Psoas muscle (tissue), 8 donors: ENCODE results near the gene CP. TPM values are rescaled to one million over a fixed set of nuclear protein-coding genes. Genes with fewer than 3 reads are reported as not detected.
A peak's percentile ranks its signal among the peaks of the same experiment; 100 is the strongest.

Experiments
- ATAC-seq, 4 donors: fragments of 200-7000 bp; cut with Tn5 transposase; one replicate each; pipeline ENCODE4 v1.9.1; 2020; ENCODE audit warnings: moderate library complexity in 3 of 4, mild to moderate bottlenecking in 2 of 4
- DNase-seq, 2 donors: peaks; one replicate each; pipeline ENCODE4 v3.0.0-alpha.2; 2020
- H3K27ac ChIP-seq: fragments of 200-600 bp; one replicate; pipeline ENCODE4 v1.8.0; 2022
- H3K27me3 ChIP-seq, 3 donors: fragments of 200-600 bp in 1 of 3; one replicate each; pipeline versions ENCODE4 v1.6.1 to v1.8.0; 2013 to 2022; ENCODE audit warnings: low read length in 2 of 3, mild to moderate bottlenecking in 2 of 3, moderate library complexity in 1 of 3; ENCODE audit not compliant: insufficient read depth in 3 of 3
- H3K36me3 ChIP-seq, 2 donors: fragments of 200-600 bp in 1 of 2; one replicate each; pipeline versions ENCODE4 v1.6.1 to v1.8.0; 2013 to 2022; ENCODE audit warnings: low read depth in 1 of 2, mild to moderate bottlenecking in 1 of 2, moderate library complexity in 1 of 2; ENCODE audit not compliant: insufficient read depth in 1 of 2
- H3K4me1 ChIP-seq: fragments of 200-600 bp; one replicate; pipeline ENCODE4 v1.8.0; 2022
- H3K4me3 ChIP-seq: fragments of 200-600 bp; one replicate; pipeline ENCODE4 v1.8.0; 2022; ENCODE audit warnings: mild to moderate bottlenecking
- H3K9me3 ChIP-seq: fragments of 200-600 bp; one replicate; pipeline ENCODE4 v1.8.0; 2022
- WGBS, 3 donors: extraction: QIAGEN DNeasy Blood & Tissue Kit; methylation state at CpG; one replicate each; pipeline versions ENCODE4 v1.1.6 to v1.1.7; 2013; 5-methylcytosine and 5-hydroxymethylcytosine counted together
- intact Hi-C, 2 donors: fragments of 100-400 bp; cut with DNase I; formaldehyde crosslinking; loops; one replicate each; pipeline versions ENCODE4 v1.11.0 to v1.14.2; 2022
- polyA plus RNA-seq, 3 donors: library from polyadenylated mRNA; stranded (reverse); fragments of 200-250 nt; gene quantifications; one replicate each; pipeline ENCODE4 v1.2.3, GENCODE V29; 2013
- total RNA-seq, 4 donors: library from RNA; stranded (reverse); fragmentation: NEBNext Ultra II Directional in 2 of 4; extraction: Animal tissue kit (Norgen Biotek cat#: 25700) in 2 of 4; gene quantifications; one replicate each; pipeline versions ENCODE4 v1.2.1 to v1.2.4, GENCODE V29; 2021 to 2023
- TF ChIP-seq, protein P1 (sequence below): fragments of 200-600 bp; IDR thresholded peaks from one replicate; pipeline ENCODE4 v1.8.0; 2022; ENCODE audit warnings: antibody characterized with exemption
- donor health status: healthy with polysubstance abuse.
- donor health status: DM: no; HTN: no; CAD: no; lungs with moderate emphysema.
- donor health status: Bipolar disorder and iron deficiency.
- donor health status: healthy.
- donor health status: DM: yes; HTN: yes; CAD: no.
- donor health status: DM: no; HTN: no; CAD: no.
- donor health status: DM: no; HTN: no; CAD: no.
- donor health status: DM: yes; HTN: yes; CAD: no.

CP gene
- total and polyA plus RNA-seq, 7 donors = 0.23 to 3.5 (median 2.2) TPM

DNA sequence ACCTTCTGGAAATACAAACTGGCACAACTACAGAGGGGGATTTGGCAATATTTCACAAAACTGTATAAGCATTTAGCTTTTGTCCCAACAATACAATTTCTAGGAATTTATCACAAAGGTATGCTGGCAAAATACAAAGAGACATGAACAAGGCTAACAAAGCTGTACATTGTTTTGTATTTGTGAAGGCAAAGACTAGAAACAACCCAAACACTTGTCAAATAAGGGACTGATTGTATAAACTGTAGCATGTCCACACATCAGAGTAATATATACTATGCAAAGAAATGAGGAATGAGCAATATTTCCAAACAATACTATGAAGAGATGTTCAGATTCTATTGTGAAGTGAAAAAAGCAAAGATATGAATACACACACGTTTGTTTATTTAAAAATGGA is 26.4 kb downstream of the CP start:
- intact Hi-C loops = no loop called here
- Histone ChIP-seq H3K9me3 (no peaks in the 10 kb centered on the region), H3K36me3 (no peaks in the 10 kb centered on the region), H3K27ac (no peak overlapping the region), H3K4me1 (no peaks in the 10 kb centered on the region), H3K4me3 (no peak overlapping the region), H3K27me3 (no peaks in the 10 kb centered on the region)
- 71 to 93% (median 92%) methylated on average over 1 of the region's 1 CpG for WGBS, 3 donors
- TF ChIP-seq, protein P1, sequence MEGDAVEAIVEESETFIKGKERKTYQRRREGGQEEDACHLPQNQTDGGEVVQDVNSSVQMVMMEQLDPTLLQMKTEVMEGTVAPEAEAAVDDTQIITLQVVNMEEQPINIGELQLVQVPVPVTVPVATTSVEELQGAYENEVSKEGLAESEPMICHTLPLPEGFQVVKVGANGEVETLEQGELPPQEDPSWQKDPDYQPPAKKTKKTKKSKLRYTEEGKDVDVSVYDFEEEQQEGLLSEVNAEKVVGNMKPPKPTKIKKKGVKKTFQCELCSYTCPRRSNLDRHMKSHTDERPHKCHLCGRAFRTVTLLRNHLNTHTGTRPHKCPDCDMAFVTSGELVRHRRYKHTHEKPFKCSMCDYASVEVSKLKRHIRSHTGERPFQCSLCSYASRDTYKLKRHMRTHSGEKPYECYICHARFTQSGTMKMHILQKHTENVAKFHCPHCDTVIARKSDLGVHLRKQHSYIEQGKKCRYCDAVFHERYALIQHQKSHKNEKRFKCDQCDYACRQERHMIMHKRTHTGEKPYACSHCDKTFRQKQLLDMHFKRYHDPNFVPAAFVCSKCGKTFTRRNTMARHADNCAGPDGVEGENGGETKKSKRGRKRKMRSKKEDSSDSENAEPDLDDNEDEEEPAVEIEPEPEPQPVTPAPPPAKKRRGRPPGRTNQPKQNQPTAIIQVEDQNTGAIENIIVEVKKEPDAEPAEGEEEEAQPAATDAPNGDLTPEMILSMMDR = no peak
- ATAC-seq = no peak
- no peak for DNase-seq

DNA sequence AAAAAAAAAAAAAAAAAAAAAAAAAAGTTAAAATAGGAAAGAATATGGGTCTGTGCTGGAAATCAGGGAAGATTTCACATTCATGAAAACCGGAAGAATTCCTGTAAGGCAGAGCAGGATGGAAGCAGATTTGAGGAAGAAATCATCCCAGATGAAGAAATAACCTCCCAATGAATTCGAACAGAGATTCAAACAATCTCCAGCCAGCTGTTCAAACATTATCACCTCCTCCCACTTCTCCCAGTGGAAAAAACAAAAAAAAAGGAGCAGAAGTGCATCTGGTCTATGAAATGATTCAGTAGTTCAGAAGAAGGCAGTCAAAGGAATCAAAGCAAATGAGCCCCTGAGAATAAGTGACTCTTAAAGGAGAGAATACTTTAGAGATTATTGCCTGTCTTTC is 33.1 kb downstream of the CP start:
- H3K9me3 ChIP-seq = no peaks in the 10 kb centered on the region
- no peaks in the 10 kb centered on the region for H3K36me3 ChIP-seq
- no peak overlapping the region for H3K27ac ChIP-seq
- intact Hi-C loops = no loop called here
- TF ChIP-seq, protein P1 = no peak
- no peak overlapping the region for H3K4me3 ChIP-seq
- no peaks in the 10 kb centered on the region for H3K27me3 ChIP-seq
- DNase-seq (no peak), ATAC-seq (no peak)
- H3K4me1 ChIP-seq = no peaks in the 10 kb centered on the region
- 42 to 55% (median 43%) methylated on average over 2 of the region's 2 CpGs for WGBS, 3 donors

DNA sequence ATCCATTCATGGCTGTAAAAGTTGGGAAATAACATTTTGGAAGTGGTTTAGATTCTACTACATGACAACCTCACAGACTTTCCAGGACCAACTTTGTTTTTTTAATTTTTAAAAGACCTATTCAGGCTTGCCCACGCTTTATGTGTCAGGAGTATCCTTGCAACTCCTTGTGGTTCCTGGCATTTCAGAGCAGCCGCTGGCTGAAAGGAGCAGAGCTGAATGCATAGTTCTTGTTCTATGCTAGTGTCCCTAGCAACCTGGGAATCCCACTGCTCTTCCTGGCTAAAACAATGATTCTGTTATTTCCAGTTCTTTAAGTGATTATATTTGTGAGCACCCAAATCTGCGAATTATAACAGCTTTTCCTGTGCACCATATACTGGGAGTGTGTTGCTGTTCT is 34.9 kb downstream of the CP start:
- TF ChIP-seq, protein P1 = no peak
- ATAC-seq (no peak), DNase-seq (no peak)
- 92 to 99% (median 95%) methylated on average over 3 of the region's 3 CpGs for WGBS, 3 donors
- intact Hi-C loops = no loop called here
- H3K36me3 ChIP-seq = no peaks in the 10 kb centered on the region
- no peaks in the 10 kb centered on the region for H3K9me3 ChIP-seq
- no peak overlapping the region for H3K4me3 ChIP-seq
- H3K27me3 ChIP-seq = no peaks in the 10 kb centered on the region
- H3K27ac ChIP-seq = no peak overlapping the region
- no peaks in the 10 kb centered on the region for H3K4me1 ChIP-seq

DNA sequence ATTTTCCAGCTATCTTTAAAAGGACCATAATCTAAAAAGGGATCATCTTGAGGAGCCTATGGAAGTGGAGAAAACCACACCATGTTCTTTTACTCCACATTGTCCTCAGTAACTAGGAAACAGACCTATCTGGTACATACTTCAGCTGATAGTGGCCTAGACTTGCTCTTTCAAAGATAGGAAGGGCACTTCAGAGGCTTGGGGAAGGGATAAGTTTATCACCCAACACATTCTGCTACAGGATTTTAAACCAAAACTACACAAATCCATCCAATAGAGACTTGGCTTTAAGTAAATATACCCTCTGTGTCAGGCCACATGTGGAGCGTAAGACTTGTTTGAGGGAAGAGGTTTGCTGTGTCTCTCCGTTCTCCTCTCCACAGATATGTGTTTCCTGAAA is 35.4 kb downstream of the CP start:
- H3K27me3 ChIP-seq = no peaks in the 10 kb centered on the region
- no peak for ATAC-seq
- H3K4me1 ChIP-seq = no peaks in the 10 kb centered on the region
- no peaks in the 10 kb centered on the region for H3K9me3 ChIP-seq
- H3K4me3 ChIP-seq = no peak overlapping the region
- H3K36me3 ChIP-seq = no peaks in the 10 kb centered on the region
- DNase-seq = no peak
- WGBS, 3 donors = 94 to 99% (median 96%) methylated on average over 2 of the region's 2 CpGs
- intact Hi-C loops = no loop called here
- TF ChIP-seq, protein P1 = no peak
- no peak overlapping the region for H3K27ac ChIP-seq

DNA sequence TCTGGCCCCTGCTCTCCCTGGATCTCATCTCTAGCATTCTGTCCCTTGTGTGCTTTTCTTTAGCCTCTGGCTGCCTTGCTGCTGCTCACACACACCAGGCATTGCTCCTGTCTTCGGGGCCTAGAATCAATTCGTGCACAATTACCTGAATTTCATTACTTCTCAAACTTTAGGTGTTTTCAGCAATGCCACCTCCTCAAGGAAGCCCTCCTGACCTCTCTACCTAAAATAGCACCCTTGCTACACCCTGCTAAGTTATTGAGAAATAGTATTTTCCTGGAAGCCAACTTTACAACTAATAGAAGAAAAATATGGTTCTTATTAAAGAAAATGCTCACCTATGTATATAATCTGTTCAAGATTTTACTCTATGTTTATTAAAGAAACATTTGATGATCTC is 40.4 kb downstream of the CP start:
- Histone ChIP-seq H3K36me3 (no peaks in the 10 kb centered on the region), H3K27me3 (no peaks in the 10 kb centered on the region), H3K4me3 (no peak overlapping the region), H3K4me1 (peaks cover 11% of the 10 kb centered on the region), H3K27ac (peak overlapping the region; percentile 79), H3K9me3 (no peaks in the 10 kb centered on the region)
- intact Hi-C loops = no loop called here
- DNase-seq (no peak), ATAC-seq (no peak)
- 92 to 98% (median 97%) methylated on average over 2 of the region's 2 CpGs for WGBS, 3 donors
- TF ChIP-seq, protein P1 = no peak
